Stimulated activated CD8-positive, alpha-beta memory T cell treated with anti-CD3 and anti-CD28 coated beads, Interleukin-15, amount 100 ng/mL, for 24 hours (primary cell): ENCODE data around the gene SUGP1.

ENCODE experiments used
- DNase-seq: peaks from one replicate; pipeline ENCODE4 v3.0.0-alpha.2; 2020; ENCODE audit warnings: low read depth

Gene SUGP1

GRCh38 chr19:19296953-19297689, 23.2 kb downstream of the SUGP1 start:
- no peak for DNase-seq

GRCh38 chr19:19294914-19295313, 25.4 kb downstream of the SUGP1 start:
- no peak for DNase-seq

DNA sequence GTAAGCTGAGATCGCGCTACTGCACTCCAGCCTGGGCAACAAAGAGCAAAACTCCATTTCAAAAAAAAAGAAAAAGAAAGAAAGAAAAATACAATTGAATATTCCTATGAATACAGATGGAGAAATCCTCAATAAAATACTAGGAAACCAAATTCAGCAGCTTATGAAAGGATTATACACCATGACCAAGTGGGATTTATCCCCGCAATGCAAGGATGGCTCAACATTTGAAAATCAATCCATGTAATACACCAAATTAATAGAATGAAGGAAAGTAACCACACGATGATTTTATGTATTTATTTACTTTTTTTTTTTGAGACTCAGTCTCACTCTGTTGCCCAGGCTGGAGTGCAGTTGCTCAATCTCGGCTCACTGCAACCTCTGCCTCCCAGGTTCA, 27.7 kb downstream of the SUGP1 start:
- DNase-seq: no peak

GRCh38 chr19:19285686-19286085, 34.6 kb downstream of the SUGP1 start:
- DNase-seq: no peak

DNA sequence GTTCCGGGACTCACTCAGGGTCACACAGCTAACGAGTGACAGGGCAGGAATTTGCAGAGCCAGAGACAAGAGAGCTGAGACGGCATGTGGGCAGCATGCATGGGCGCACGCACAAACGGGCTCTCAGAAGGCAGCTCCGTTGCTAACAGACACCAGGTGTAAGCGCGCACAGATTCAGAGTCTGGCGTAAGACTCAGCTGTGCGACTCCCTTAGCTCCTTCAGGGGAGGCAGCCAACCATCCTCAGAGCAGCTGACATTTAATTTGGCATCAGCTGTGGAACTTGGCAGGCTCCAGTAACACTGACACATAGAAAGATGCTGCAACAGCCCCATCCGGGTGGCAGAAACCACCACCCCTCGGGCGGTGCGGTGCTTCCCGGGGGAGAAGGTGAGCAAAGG, 39.7 kb downstream of the SUGP1 start:
- DNase-seq: no peak

DNA sequence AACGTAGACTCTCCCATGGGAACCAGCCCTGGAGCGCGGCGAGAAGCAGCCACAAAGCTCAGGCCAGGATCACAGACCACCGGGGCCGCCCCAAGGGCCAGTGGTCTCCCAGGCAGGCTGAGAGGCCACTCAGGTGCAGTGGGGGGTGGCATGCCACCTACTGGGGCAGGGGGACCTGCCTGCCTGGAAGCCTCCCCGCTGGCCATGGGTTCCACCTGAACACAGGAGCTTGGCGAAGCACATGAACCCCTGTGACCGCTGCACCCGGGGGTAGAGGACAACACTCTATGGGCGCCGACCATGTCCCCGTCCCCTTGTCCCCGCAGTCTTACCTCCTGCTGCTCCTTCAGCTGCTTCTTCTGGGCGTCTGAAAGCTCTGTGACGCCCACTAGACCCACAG, 40.5 kb downstream of the SUGP1 start:
- DNase-seq: no peak

GRCh38 chr19:19279062-19279612, 41.2 kb downstream of the SUGP1 start:
- no peak for DNase-seq

DNA sequence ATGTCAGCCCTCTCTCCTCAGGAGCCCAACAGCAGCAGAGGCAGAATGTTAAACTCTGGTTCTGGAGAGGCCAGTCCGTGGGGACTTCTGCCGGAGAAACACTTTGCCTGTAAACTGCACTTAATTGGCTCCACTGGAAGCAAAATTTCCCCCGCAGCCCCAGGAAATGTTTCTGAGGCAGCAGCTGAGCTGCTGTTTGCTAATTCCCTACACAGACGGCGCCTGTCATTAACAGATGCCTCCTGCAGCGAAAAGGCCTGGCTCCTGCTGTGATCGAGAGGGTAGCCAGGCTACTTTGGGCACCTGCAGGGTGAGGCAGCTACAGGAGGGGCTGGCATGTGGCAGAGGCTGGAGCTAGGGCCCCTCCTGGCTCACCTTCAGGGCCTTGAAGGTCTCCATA, 42.0 kb downstream of the SUGP1 start:
- no peak for DNase-seq

GRCh38 chr19:19276851-19277250, 43.5 kb downstream of the SUGP1 start:
- no peak for DNase-seq

DNA sequence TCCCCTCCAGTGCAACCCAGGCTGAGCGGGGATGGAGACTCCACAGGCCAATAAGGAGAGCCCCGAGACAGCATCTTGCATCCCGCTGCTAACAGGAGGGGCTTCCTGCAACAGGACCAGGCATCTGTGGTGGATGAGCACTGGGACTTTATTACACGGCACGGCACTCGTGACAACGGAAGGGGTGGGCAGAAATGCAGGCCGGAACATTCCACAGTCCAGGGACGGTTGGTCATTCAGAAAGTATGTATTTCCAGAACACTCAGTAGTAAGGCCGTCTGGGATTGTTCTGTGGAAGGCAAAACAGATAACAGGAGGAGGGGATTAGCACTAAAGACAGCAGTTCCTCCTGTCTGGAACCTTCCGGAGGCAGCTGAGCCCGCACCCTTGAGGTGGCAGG, 43.9 kb downstream of the SUGP1 start:
- DNase-seq: no peak

DNA sequence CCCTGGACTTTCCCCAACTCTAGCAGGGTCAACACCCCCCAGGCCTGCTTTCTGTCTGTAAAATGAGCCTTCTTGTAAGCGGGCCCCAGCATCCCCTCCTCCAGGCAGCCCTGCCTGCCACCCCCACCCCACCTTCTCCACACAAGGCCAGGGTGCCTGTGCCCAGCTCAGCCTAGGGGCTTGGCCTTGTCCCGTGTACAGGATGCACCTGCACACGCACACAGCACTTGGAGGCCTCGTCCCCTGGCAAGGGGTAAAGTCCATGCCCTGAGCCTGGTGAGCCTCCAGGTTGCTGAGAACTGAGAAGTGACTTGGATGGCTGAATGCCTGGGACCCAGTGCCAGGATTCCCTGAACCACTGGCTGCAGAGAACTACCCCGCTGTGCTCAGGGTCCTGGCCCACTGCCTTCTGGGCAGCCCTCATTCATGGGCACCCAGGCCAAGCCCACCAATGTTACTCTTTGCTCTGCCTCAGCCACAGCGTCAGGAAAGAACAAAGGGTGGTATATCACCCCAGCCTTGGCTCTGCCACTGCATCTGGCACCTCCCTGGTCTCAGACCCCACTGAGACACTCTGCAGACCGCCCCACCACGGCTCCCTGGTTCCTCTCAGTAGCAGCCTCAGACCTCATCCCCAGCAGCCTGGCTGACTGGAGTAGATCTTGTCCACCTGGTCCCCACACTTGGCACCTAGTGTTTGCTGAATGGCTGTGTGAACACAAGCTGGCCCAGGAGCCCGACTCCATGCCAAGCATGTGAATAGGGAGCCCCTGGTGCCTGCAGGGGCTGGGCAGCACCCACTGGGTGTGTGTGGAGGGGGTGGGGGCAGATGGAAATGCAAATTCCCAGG, 45.4 kb downstream of the SUGP1 start:
- DNase-seq: no peak

GRCh38 chr19:19274146-19274545, 46.2 kb downstream of the SUGP1 start:
- no peak for DNase-seq

DNA sequence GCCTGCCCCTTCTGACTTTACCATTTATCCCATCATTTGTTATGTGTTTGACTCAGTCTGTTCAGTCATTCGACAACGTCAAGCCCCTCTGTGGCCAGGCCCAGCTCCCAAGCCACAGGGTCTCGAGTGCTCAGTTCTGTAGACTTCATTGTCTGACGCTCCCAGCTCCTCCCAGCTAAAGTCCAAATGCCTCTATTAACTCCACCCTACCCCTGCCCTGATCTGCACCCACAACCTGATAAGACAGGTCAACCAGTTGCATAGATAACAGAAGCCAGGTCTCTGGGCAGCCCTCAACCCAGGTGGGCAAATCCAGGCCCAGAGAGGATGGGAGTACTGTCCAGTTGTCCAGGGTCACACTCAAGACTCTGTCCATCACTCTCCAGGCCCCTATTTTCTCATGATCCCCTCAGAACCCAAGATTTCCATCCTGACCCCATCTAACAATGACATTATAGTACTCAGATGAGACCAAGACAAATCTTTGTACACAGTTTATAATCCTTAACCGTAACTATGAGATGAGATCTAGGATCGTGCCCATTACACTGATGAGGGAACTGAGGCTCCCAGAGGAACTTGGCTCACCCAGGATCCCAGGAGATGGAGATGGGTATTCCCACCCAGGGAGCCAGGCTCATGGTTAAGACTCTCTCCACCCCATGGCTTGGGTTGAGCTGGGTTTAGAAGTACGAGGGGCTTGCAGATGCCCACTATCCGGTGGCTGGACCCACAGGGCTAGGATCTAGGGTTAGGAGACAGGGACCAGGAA, 48.3 kb downstream of the SUGP1 start:
- no peak for DNase-seq

DNA sequence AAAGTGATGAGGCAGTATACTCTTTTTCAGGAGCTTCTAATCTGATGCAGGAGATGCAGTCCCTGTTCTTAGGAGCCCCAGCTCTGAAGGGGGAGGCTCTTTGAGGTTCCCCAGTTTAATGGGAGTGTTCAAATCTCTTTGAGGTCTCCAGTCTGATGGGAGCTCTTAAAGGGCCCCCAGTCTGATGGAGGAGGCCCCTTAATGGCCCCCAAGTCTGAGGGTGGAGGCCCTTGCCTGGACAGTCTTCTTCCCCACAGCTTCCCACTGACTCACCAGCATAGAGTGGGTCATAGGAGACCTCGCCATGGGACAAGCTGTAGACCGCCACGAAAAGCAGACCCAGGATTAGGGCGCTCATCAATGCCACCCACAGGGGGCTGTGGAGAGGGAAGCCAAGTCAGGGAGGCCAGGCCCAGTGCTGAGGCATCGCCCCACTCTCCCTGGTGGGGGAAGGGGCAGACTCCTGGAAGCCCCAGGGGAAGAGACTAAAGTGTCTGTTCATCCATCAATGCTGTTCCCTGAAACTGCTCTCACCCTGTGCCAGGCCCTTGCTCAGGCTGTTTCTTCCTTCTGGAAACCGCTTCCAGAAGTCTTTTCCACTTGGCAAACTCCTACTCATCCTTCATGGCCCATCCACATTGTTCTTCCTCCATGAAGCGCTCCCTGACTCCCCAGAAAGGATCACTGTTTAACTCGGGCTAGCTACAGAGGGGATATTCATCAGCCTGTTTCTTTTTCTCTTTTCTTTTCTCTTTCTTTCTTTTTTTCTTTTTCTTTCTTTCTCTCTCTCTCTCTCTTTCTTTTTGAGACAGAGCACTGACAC, 49.3 kb downstream of the SUGP1 start:
- no peak for DNase-seq

GRCh38 chr19:19269952-19270694, 50.2 kb downstream of the SUGP1 start:
- no peak for DNase-seq

GRCh38 chr19:19268453-19269385, 51.6 kb downstream of the SUGP1 start:
- DNase-seq: no peak

DNA sequence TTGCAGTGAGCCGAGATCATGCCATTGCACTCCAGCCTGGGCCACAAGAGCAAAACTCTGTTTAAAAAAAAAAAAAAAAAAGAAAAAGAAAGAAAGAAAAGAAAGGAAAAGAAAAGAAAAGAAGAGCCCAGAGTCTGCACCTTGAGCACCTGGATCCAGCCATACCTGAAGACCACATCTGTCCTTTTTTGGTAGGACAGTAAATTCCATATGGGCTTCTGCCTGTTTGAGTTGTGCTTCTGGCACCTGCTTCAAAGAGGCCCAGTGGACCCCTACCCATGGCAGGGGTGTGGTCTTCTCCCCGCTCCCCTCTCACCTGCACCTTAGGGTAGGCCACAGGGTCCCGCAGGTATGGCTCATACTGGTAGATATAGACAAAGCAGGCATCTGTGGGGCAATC, 53.0 kb downstream of the SUGP1 start:
- DNase-seq: no peak

DNA sequence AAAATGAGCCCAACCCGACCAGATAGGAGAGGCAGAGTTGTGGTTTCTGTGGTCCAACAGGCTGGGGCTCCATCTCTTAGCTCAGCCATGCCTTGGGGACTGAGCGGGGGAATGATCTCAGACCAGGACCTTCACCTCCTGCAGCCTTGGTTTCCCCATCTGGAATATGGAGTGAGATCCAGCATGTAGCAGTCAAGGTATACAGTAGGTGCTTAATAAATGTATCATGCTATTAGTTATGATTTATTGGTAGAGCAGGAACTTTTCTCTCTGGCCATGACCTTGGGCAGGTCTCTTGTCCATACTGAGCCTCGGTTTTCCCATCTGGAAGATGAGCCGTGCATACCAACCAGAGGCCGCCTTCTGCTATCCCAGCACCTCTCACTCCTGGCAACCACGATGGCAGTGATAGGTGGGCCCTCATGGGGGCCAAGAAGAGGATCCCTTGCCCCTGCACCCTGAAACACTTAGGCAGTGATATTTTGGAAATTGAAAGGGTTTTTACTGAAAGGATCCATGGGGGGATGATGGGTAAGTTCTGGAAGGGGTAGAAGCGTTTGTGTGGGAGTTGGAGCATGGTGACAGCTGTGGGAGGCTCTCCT, 56.3 kb downstream of the SUGP1 start:
- no peak for DNase-seq
